Peyer's patch (tissue), 4 donors: ENCODE results near the gene DLGAP4.

Experiments
- POLR2A ChIP-seq, 2 donors: fragments of 450-650 bp; IDR thresholded peaks; one replicate each; pipeline ENCODE4 v1.5.1; 2017; ENCODE audit warnings: antibody characterized with exemption in 2 of 2, mild to moderate bottlenecking in 2 of 2, moderate library complexity in 2 of 2
- TF ChIP-seq, protein P1 (sequence below), 6 experiments: fragments of 450-650 bp in 4 of 6; fragments of 200-600 bp in 2 of 6; sonication (generic) in 1 of 6; IDR thresholded peaks; one replicate each; pipeline ENCODE4 v1.5.1; 2017 to 2019; ENCODE audit warnings: antibody characterized with exemption in 6 of 6, mild to moderate bottlenecking in 3 of 6, moderate library complexity in 1 of 6

DNA sequence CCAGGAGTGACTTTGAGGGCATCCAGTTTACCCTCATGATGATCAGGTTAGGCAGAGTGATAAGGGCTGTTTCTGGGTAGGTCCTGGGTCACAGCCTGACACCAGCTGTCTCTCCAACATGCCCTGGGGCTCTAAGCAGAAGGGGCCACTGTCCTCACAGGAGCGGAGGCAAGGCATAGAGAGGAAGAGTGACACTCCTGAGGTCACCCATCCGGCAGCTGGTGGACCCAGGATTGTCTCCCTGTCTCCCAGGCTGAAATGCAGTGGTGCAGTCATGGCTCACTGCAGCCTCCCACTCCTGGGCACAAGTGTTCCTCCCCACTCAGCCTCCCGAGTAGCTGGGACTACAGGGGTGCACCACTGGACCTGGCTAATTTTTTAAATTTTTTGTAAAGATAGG lies 12.0 kb downstream of the DLGAP4 start:
- no peak for TF ChIP-seq POLR2A (IDR thresholded peaks at IDR 0.05)
- TF ChIP-seq, protein P1, sequence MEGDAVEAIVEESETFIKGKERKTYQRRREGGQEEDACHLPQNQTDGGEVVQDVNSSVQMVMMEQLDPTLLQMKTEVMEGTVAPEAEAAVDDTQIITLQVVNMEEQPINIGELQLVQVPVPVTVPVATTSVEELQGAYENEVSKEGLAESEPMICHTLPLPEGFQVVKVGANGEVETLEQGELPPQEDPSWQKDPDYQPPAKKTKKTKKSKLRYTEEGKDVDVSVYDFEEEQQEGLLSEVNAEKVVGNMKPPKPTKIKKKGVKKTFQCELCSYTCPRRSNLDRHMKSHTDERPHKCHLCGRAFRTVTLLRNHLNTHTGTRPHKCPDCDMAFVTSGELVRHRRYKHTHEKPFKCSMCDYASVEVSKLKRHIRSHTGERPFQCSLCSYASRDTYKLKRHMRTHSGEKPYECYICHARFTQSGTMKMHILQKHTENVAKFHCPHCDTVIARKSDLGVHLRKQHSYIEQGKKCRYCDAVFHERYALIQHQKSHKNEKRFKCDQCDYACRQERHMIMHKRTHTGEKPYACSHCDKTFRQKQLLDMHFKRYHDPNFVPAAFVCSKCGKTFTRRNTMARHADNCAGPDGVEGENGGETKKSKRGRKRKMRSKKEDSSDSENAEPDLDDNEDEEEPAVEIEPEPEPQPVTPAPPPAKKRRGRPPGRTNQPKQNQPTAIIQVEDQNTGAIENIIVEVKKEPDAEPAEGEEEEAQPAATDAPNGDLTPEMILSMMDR (IDR thresholded peaks at IDR 0.05), result no peak
